Natural killer cell (primary cell): ENCODE data around the gene FUBP1. TPM values are rescaled to one million over a fixed set of nuclear protein-coding genes. Genes with fewer than 3 reads are reported as not detected.

Source experiments
- ATAC-seq, 3 donors: fragments of 150-1000 bp in 2 of 3; fragments of 200-7000 bp in 1 of 3; cut with Tn5 transposase; 1 replicate in 1 of 3; 2 replicates in 2 of 3; pipeline ENCODE4 v1.10.0; 2021; ENCODE audit warnings: mild to moderate bottlenecking in 2 of 3, moderate library complexity in 2 of 3
- DNase-seq, 2 donors: peaks; one replicate each; pipeline versions ENCODE4 v3.0.0 to v3.0.0-alpha.2; 2013 to 2021; ENCODE audit warnings: mixed read lengths in 1 of 2
- H3K27ac ChIP-seq: one replicate; pipeline ENCODE4 v1.5.1; 2013; ENCODE audit warnings: mild to moderate bottlenecking, low read length
- H3K27me3 ChIP-seq: one replicate; pipeline ENCODE4 v1.6.1; 2013; ENCODE audit warnings: low read length; ENCODE audit not compliant: control insufficient read depth, insufficient read depth
- H3K36me3 ChIP-seq: one replicate; pipeline ENCODE4 v1.6.1; 2013; ENCODE audit warnings: low read length; ENCODE audit not compliant: control insufficient read depth, insufficient read depth
- H3K4me1 ChIP-seq: one replicate; pipeline ENCODE4 v1.6.1; 2013; ENCODE audit warnings: low read length; ENCODE audit not compliant: control insufficient read depth, insufficient read depth
- H3K4me3 ChIP-seq: one replicate; pipeline ENCODE4 v1.5.1; 2013; ENCODE audit warnings: low read length
- H3K9me3 ChIP-seq: one replicate; pipeline ENCODE4 v1.6.1; 2013; ENCODE audit warnings: low read length; ENCODE audit not compliant: control insufficient read depth, insufficient read depth
- H3K27ac Mint-ChIP-seq, 2 donors: one replicate each; pipeline ENCODE4 v1.8.0; 2022; ENCODE audit warnings: mild to moderate bottlenecking in 2 of 2, mixed read lengths in 2 of 2, moderate library complexity in 1 of 2
- H3K27me3 Mint-ChIP-seq, 2 donors: one replicate each; pipeline ENCODE4 v1.8.0; 2022; ENCODE audit warnings: low read depth in 2 of 2, mixed read lengths in 2 of 2
- H3K36me3 Mint-ChIP-seq: one replicate; pipeline ENCODE4 v1.8.0; 2022; ENCODE audit warnings: mixed read lengths
- H3K4me1 Mint-ChIP-seq, 2 donors: one replicate each; pipeline ENCODE4 v1.8.0; 2022; ENCODE audit warnings: mixed read lengths in 2 of 2
- H3K4me3 Mint-ChIP-seq: one replicate; pipeline ENCODE4 v1.8.0; 2022; ENCODE audit warnings: mild to moderate bottlenecking, moderate library complexity, mixed read lengths
- H3K9me3 Mint-ChIP-seq, 2 donors: one replicate each; pipeline ENCODE4 v1.8.0; 2022; ENCODE audit warnings: mixed read lengths in 2 of 2
- WGBS: methylation state at CpG from one replicate; pipeline ENCODE4 v1.1.7; 2013; ENCODE audit warnings: missing lambda C conversion rate; ENCODE audit not compliant: insufficient coverage; 5-methylcytosine and 5-hydroxymethylcytosine counted together
- intact Hi-C: fragments of 100-400 bp; cut with micrococcal nuclease; formaldehyde crosslinking; loops from one replicate; pipeline ENCODE4 v1.14.2; 2022
- total RNA-seq, 4 donors: library from RNA; stranded (reverse); fragments of 120-200 nt in 1 of 4; gene quantifications; one replicate each; pipeline versions ENCODE4 v1.2.3 to v1.2.4, GENCODE V29; 2013 to 2022
- TF ChIP-seq, protein P1 (sequence below): fragments of 200-600 bp; IDR thresholded peaks from one replicate; pipeline ENCODE4 v1.8.0; 2022; ENCODE audit warnings: antibody characterized with exemption

The FUBP1 gene
- total RNA-seq, 3 donors from 2014 or later (not counting 1 experiment from before 2014, with no cell fraction given), result 247 to 285 (median 249) TPM

DNA sequence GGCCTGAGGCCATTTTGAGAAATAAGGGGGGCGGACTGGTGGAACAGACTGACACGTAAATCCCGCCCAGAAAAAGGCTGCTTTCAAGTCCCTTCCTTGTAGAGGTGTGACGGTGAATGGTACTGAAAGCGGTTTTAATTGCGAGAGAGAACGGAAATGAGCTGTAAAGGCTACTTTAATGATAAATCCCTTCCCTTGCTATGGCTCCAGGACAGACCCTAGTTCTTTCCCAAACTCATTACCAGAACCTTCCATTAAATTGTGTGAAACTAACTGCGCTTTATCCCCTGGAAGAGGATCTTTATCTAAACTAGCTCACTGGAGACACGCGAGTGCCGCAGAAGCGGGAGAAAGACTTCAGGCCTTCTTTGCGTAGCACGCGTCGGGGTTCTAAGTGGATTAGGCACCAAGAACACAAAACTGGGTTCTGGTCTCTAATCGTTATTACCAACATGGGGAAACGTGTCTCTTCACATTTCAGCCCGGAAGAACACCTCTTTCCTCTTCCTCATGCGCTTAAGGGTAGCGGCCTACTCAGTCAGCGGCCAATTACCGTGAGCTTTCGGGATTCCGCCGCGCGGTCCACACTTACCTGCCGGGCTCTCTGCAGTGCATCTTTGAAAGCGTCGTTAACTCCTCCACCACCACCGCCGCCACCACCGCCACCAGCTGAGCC lies 441 bp downstream of the FUBP1 start:
- intact Hi-C loops, result loop anchor here (2.0 kb wide), 1 partner anchor 220 kb away; the partner anchor contains the start of gene USP33
- H3K4me1 Mint-ChIP-seq, result peaks cover 30 to 37% of the 10 kb centered on the region in 2 donors
- no peaks in the 10 kb centered on the region for H3K9me3 Mint-ChIP-seq
- TF ChIP-seq, protein P1, sequence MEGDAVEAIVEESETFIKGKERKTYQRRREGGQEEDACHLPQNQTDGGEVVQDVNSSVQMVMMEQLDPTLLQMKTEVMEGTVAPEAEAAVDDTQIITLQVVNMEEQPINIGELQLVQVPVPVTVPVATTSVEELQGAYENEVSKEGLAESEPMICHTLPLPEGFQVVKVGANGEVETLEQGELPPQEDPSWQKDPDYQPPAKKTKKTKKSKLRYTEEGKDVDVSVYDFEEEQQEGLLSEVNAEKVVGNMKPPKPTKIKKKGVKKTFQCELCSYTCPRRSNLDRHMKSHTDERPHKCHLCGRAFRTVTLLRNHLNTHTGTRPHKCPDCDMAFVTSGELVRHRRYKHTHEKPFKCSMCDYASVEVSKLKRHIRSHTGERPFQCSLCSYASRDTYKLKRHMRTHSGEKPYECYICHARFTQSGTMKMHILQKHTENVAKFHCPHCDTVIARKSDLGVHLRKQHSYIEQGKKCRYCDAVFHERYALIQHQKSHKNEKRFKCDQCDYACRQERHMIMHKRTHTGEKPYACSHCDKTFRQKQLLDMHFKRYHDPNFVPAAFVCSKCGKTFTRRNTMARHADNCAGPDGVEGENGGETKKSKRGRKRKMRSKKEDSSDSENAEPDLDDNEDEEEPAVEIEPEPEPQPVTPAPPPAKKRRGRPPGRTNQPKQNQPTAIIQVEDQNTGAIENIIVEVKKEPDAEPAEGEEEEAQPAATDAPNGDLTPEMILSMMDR, result no peak
- H3K36me3 Mint-ChIP-seq, result no peaks in the 10 kb centered on the region
- Histone ChIP-seq H3K27ac (peak overlapping the region; percentile 93), H3K36me3 (peaks cover 6% of the 10 kb centered on the region), H3K9me3 (no peaks in the 10 kb centered on the region), H3K27me3 (no peaks in the 10 kb centered on the region), H3K4me1 (peaks cover 21% of the 10 kb centered on the region), H3K4me3 (peak overlapping the region; percentile 87)
- WGBS, result under 1% methylated on average over 34 of the region's 34 CpGs
- H3K27ac Mint-ChIP-seq, result no peak overlapping the region
- ATAC-seq (peak; percentile 59 to 75 (median 65)), DNase-seq (peak; percentile 56 to 94)
- no peak overlapping the region for H3K4me3 Mint-ChIP-seq
- no peaks in the 10 kb centered on the region for H3K27me3 Mint-ChIP-seq

DNA sequence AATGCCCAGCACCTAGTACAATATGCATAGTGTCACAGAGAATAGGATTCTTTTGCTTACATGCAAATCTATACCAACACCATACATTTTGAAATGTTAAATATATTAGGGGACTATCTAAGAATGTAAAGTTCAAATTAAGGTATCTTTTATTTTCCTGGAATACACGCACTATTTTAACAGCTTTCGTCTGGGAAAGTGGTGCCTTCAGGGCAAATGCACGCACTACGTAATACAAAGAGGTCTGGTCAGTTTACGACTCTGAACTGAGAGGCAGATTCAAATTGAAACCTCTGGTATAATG lies 931 bp downstream of the FUBP1 start:
- Mint-ChIP-seq H3K4me1 (peaks cover 32 to 39% of the 10 kb centered on the region in 2 donors), H3K36me3 (no peaks in the 10 kb centered on the region), H3K27ac (no peak overlapping the region), H3K9me3 (no peaks in the 10 kb centered on the region), H3K27me3 (no peaks in the 10 kb centered on the region), H3K4me3 (no peak overlapping the region)
- WGBS, result 0% methylated on average over 5 of the region's 5 CpGs
- intact Hi-C loops, result loop anchor here (2.0 kb wide), 1 partner anchor 219 kb away; the partner anchor contains the start of gene USP33
- Histone ChIP-seq H3K36me3 (peaks cover 6% of the 10 kb centered on the region), H3K27me3 (no peaks in the 10 kb centered on the region), H3K4me3 (peak overlapping the region; percentile 87), H3K27ac (peak overlapping the region; percentile 93), H3K9me3 (no peaks in the 10 kb centered on the region), H3K4me1 (peaks cover 26% of the 10 kb centered on the region)
- TF ChIP-seq, protein P1, result no peak
- ATAC-seq, result no peak
- DNase-seq, result no peak

DNA sequence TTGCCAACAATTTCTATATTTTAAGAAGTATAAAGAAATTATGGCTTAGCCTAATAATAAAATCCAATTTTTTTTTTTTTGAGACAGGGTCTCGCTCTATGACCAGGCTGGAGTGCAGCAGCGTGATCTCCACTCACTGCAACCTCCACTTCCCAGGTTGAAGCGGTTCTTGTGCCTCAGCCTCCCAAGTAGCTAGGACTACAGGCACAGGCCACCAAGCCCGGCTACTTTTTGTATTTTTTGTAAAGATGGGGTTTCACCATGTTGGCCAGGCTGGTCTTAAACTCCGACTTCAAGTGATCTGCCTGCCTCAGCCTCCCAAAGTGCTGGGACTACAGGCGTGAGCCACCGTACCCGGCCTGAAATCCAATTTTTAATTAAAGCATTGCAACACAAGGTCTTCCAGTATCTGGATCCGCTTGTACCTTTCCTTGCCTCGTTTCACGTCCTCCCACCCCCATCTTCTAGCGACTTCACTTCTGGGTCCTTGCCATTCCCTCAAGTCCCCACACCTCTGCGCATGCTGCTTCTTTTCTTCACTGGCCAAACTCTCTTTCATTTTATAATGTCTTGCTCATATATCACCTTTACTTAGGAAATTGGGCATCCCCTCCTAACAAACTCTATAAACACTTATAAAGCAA lies 2.3 kb downstream of the FUBP1 start:
- H3K4me1 ChIP-seq, result peaks cover 36% of the 10 kb centered on the region
- Mint-ChIP-seq H3K4me3 (no peak overlapping the region), H3K4me1 (peaks cover 40 to 48% of the 10 kb centered on the region in 2 donors), H3K27ac (no peak overlapping the region), H3K27me3 (no peaks in the 10 kb centered on the region), H3K9me3 (no peaks in the 10 kb centered on the region), H3K36me3 (no peaks in the 10 kb centered on the region)
- DNase-seq (peak in 1 of 2 donors; percentile 30), ATAC-seq (no peak)
- intact Hi-C loops, result no loop called here
- no peak overlapping the region for H3K4me3 ChIP-seq
- peak overlapping the region; percentile 93 for H3K27ac ChIP-seq
- TF ChIP-seq, protein P1, result no peak
- H3K27me3 ChIP-seq, result no peaks in the 10 kb centered on the region
- H3K9me3 ChIP-seq, result no peaks in the 10 kb centered on the region
- WGBS, result 69% methylated on average over 13 of the region's 13 CpGs
- peaks cover 7% of the 10 kb centered on the region for H3K36me3 ChIP-seq
